Loucy (cell line): ENCODE results near the gene C5orf15.

ENCODE experiments used
- H2AFZ ChIP-seq: fragments of 200-600 bp; sonication (generic); 2 replicates; pipeline ENCODE4 v1.6.0; 2016; ENCODE audit warnings: antibody characterized with exemption, mild to moderate bottlenecking, low read length, moderate library complexity
- H3F3A ChIP-seq: fragments of 200-600 bp; 2 replicates; pipeline ENCODE4 v1.6.0; 2016; ENCODE audit warnings: antibody characterized with exemption, low read depth, mild to moderate bottlenecking
- H3K27me3 ChIP-seq: fragments of 200-600 bp; sonication (generic); 2 replicates; pipeline ENCODE4 v1.6.1; 2014; ENCODE audit warnings: low read length, mild to moderate bottlenecking; ENCODE audit not compliant: insufficient read depth, poor library complexity, severe bottlenecking
- H3K36me3 ChIP-seq: fragments of 200-600 bp; sonication (generic); 2 replicates; pipeline ENCODE4 v1.6.1; 2016; ENCODE audit warnings: low read length; ENCODE audit not compliant: insufficient read depth
- H3K4me1 ChIP-seq: fragments of 200-600 bp; sonication (generic); 2 replicates; pipeline ENCODE4 v1.5.1; 2014; ENCODE audit warnings: low read length, mild to moderate bottlenecking; ENCODE audit not compliant: insufficient read depth, poor library complexity, severe bottlenecking
- H3K4me2 ChIP-seq: fragments of 200-600 bp; sonication (generic); 2 replicates; pipeline ENCODE4 v1.6.0; 2014; ENCODE audit warnings: antibody characterized with exemption, low read length, low read depth, mild to moderate bottlenecking; ENCODE audit not compliant: poor library complexity, severe bottlenecking
- H3K4me3 ChIP-seq: fragments of 200-600 bp; sonication (generic); 2 replicates; pipeline ENCODE4 v1.5.1; 2014; ENCODE audit warnings: low read length, mild to moderate bottlenecking, mixed read lengths; ENCODE audit not compliant: poor library complexity, severe bottlenecking
- H3K79me2 ChIP-seq: fragments of 200-600 bp; sonication (generic); 2 replicates; pipeline ENCODE4 v1.6.1; 2014; ENCODE audit warnings: low read length; ENCODE audit not compliant: insufficient read depth
- H3K9ac ChIP-seq: fragments of 200-600 bp; sonication (generic); 2 replicates; pipeline ENCODE4 v1.6.0; 2014; ENCODE audit warnings: mild to moderate bottlenecking, low read depth, low read length, moderate library complexity; ENCODE audit not compliant: poor library complexity, severe bottlenecking
- H3K9me2 ChIP-seq: fragments of 200-600 bp; sonication (generic); replicated peaks from 2 replicates; pipeline ENCODE4 v1.6.1; 2016; ENCODE audit warnings: low read depth, low read length, mixed read lengths
- H3K9me3 ChIP-seq: fragments of 200-600 bp; sonication (generic); 2 replicates; pipeline ENCODE4 v1.6.1; 2014; ENCODE audit warnings: mild to moderate bottlenecking, antibody characterized with exemption, low read length, low read depth; ENCODE audit not compliant: insufficient read depth
- H4K20me1 ChIP-seq: fragments of 200-600 bp; sonication (generic); 2 replicates; pipeline ENCODE4 v1.6.0; 2014; ENCODE audit warnings: antibody characterized with exemption, low read length, mild to moderate bottlenecking; ENCODE audit not compliant: insufficient read depth, poor library complexity, severe bottlenecking
- CTCF ChIP-seq: fragments of 200-600 bp; sonication (generic); conservative IDR thresholded peaks from 2 replicates; pipeline ENCODE4 v1.5.1; 2014; ENCODE audit warnings: mild to moderate bottlenecking, antibody characterized with exemption, low read length
- EZH2phosphoT487 ChIP-seq: fragments of 200-600 bp; IDR thresholded peaks from 2 replicates; pipeline ENCODE4 v1.6.1; 2018; ENCODE audit warnings: antibody characterized with exemption, mild to moderate bottlenecking, moderate library complexity, borderline replicate concordance

C5orf15 gene

GRCh38 chr5:133921069-133921468 is 47.4 kb downstream of the C5orf15 start:
- H3K27me3 ChIP-seq: no peaks in the 10 kb centered on the region
- H3K9me2 ChIP-seq: no peaks in the 10 kb centered on the region
- no peaks in the 10 kb centered on the region for H3K36me3 ChIP-seq
- no peaks in the 10 kb centered on the region for H3F3A ChIP-seq
- H2AFZ ChIP-seq: no peak overlapping the region
- no peaks in the 10 kb centered on the region for H3K79me2 ChIP-seq
- no peaks in the 10 kb centered on the region for H3K9me3 ChIP-seq
- H3K4me3 ChIP-seq: no peak overlapping the region
- H4K20me1 ChIP-seq: no peaks in the 10 kb centered on the region
- TF ChIP-seq EZH2phosphoT487: no peak
- TF ChIP-seq CTCF: no peak
- no peak overlapping the region for H3K4me2 ChIP-seq
- H3K4me1 ChIP-seq: no peaks in the 10 kb centered on the region
- no peak overlapping the region for H3K9ac ChIP-seq

- Histone ChIP-seq H3K4me2 (no peak overlapping the region), H4K20me1 (no peaks in the 10 kb centered on the region), H3K27me3 (no peaks in the 10 kb centered on the region), H3K9ac (no peak overlapping the region), H3F3A (no peaks in the 10 kb centered on the region), H3K4me3 (no peak overlapping the region), H3K36me3 (no peaks in the 10 kb centered on the region), H3K9me2 (no peaks in the 10 kb centered on the region), H3K79me2 (no peaks in the 10 kb centered on the region), H2AFZ (no peak overlapping the region), H3K4me1 (no peaks in the 10 kb centered on the region), H3K9me3 (no peaks in the 10 kb centered on the region)
- no peak for TF ChIP-seq EZH2phosphoT487
These were observed 49.0 kb downstream of the C5orf15 start for GRCh38 chr5:133919148-133920136.

- Histone ChIP-seq H3K9me2 (no peaks in the 10 kb centered on the region), H3K4me2 (no peak overlapping the region), H3K9me3 (no peaks in the 10 kb centered on the region), H3K4me3 (no peak overlapping the region), H3K9ac (no peak overlapping the region), H2AFZ (no peak overlapping the region), H3K4me1 (no peaks in the 10 kb centered on the region), H3K27me3 (no peaks in the 10 kb centered on the region), H3K36me3 (no peaks in the 10 kb centered on the region), H3K79me2 (no peaks in the 10 kb centered on the region), H4K20me1 (no peaks in the 10 kb centered on the region), H3F3A (no peaks in the 10 kb centered on the region)
- TF ChIP-seq CTCF (no peak), EZH2phosphoT487 (no peak)
These were observed 49.7 kb downstream of the C5orf15 start for GRCh38 chr5:133918731-133919130.
